ENCODE data around the gene ABCA12. TPM values are rescaled to one million over a fixed set of nuclear protein-coding genes. Genes with fewer than 3 reads are reported as not detected.

The ABCA12 gene
- total RNA-seq, 4 donors from 2014 or later: not detected

DNA sequence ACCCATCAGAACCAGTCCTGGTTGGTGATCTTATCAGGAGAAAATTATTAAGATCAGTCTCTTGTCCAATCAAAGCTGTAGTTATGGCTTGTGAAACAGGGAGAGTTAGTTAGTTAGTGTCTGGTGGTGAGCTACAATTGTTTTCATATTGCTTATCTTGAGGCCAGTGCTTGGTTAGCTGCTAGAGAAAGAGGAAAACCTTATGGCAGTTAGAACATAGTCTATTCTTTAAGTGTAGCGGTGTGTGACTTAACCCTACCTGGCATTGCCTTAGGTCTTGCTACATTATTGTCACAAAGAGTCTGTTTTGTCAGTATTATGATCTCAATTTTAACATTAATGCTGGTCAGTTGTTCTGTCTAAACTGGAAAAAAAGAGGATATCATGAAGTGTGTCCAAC lies 11.5 kb upstream of the ABCA12 start:
- no peak overlapping the region for H3K4me3 ChIP-seq
- no peak overlapping the region for H3K27ac ChIP-seq
- no peaks in the 10 kb centered on the region for H3K27me3 ChIP-seq
- H3K9me3 ChIP-seq: no peaks in the 10 kb centered on the region
- WGBS, 2 donors: 95 to 96% methylated on average over 1 of the region's 1 CpG
- no peak for TF ChIP-seq EP300 (IDR thresholded peaks at IDR 0.05)
- TF ChIP-seq, protein P1, sequence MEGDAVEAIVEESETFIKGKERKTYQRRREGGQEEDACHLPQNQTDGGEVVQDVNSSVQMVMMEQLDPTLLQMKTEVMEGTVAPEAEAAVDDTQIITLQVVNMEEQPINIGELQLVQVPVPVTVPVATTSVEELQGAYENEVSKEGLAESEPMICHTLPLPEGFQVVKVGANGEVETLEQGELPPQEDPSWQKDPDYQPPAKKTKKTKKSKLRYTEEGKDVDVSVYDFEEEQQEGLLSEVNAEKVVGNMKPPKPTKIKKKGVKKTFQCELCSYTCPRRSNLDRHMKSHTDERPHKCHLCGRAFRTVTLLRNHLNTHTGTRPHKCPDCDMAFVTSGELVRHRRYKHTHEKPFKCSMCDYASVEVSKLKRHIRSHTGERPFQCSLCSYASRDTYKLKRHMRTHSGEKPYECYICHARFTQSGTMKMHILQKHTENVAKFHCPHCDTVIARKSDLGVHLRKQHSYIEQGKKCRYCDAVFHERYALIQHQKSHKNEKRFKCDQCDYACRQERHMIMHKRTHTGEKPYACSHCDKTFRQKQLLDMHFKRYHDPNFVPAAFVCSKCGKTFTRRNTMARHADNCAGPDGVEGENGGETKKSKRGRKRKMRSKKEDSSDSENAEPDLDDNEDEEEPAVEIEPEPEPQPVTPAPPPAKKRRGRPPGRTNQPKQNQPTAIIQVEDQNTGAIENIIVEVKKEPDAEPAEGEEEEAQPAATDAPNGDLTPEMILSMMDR (IDR thresholded peaks at IDR 0.05): no peak
- no peak for TF ChIP-seq POLR2A (IDR thresholded peaks at IDR 0.05)
- H3K4me1 ChIP-seq: no peaks in the 10 kb centered on the region
- DNase-seq (ENCODE audit: low spot score in 2 of 2): no peak
- H3K36me3 ChIP-seq: no peaks in the 10 kb centered on the region

DNA sequence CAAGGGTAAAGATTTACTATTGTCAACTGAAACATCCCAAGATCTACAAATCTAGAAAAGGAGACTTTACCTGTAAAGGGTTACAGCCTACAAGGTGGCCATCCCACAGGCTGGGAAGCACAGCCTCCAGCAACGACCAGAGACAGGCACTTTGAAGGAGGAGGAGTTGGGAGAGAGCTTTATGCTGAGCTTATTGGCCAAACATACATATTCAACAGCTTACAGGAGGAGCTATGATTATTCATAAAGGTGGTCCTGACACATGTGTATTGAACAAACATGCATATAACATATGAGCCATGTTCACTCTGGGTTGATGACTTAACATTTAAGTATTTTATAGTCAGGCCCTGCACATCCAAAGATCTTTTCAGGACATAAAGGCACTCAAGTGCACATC lies 11.1 kb upstream of the ABCA12 start:
- no peaks in the 10 kb centered on the region for H3K4me1 ChIP-seq
- no peak overlapping the region for H3K27ac ChIP-seq
- TF ChIP-seq, protein P1 (IDR thresholded peaks at IDR 0.05): no peak
- TF ChIP-seq EP300 (IDR thresholded peaks at IDR 0.05): no peak
- H3K27me3 ChIP-seq: no peaks in the 10 kb centered on the region
- DNase-seq (ENCODE audit: low spot score in 2 of 2): no peak
- no peaks in the 10 kb centered on the region for H3K36me3 ChIP-seq
- no peaks in the 10 kb centered on the region for H3K9me3 ChIP-seq
- 7 to 30% methylated on average over 1 of the region's 1 CpG for WGBS, 2 donors
- no peak overlapping the region for H3K4me3 ChIP-seq

DNA sequence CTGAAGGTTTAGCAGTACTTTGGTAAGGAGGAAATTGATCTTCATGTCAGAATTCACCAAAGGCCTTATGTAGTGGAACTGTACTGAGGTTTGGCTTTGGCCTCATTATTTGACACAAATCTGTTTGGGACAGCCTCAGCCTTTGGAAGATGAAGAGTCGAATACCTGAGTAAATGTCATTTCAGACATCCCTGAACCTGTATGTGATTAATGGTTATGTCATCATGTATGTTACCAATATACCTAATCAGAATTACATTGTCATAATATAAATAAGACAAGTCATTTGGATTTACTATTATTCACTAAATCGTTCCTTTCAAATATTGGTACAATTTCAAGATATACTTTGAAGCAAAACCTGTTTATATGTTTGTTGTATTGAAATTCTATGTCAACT lies 10.6 kb upstream of the ABCA12 start:
- Histone ChIP-seq H3K9me3 (no peaks in the 10 kb centered on the region), H3K4me3 (no peak overlapping the region), H3K27me3 (no peaks in the 10 kb centered on the region), H3K27ac (no peak overlapping the region), H3K4me1 (no peaks in the 10 kb centered on the region), H3K36me3 (no peaks in the 10 kb centered on the region)
- no peak for DNase-seq (ENCODE audit: low spot score in 2 of 2)
- TF ChIP-seq POLR2A (IDR thresholded peaks at IDR 0.05) (no peak), EP300 (IDR thresholded peaks at IDR 0.05) (no peak)
- TF ChIP-seq, protein P1 (IDR thresholded peaks at IDR 0.05): no peak
- WGBS, 2 donors: 87 to 93% methylated on average over 2 of the region's 2 CpGs

GRCh38 chr2:215145611-215146010 lies 7.2 kb upstream of the ABCA12 start:
- H3K27me3 ChIP-seq: no peaks in the 10 kb centered on the region
- no peak overlapping the region for H3K27ac ChIP-seq
- no peaks in the 10 kb centered on the region for H3K36me3 ChIP-seq
- no peaks in the 10 kb centered on the region for H3K9me3 ChIP-seq
- no peak overlapping the region for H3K4me3 ChIP-seq
- no peak for DNase-seq (ENCODE audit: low spot score in 2 of 2)
- H3K4me1 ChIP-seq: no peaks in the 10 kb centered on the region
- TF ChIP-seq EP300 (IDR thresholded peaks at IDR 0.05): no peak
- TF ChIP-seq POLR2A (IDR thresholded peaks at IDR 0.05): no peak
- TF ChIP-seq, protein P1 (IDR thresholded peaks at IDR 0.05): no peak
- WGBS, 2 donors: 57 to 77% methylated on average over 3 of the region's 3 CpGs

DNA sequence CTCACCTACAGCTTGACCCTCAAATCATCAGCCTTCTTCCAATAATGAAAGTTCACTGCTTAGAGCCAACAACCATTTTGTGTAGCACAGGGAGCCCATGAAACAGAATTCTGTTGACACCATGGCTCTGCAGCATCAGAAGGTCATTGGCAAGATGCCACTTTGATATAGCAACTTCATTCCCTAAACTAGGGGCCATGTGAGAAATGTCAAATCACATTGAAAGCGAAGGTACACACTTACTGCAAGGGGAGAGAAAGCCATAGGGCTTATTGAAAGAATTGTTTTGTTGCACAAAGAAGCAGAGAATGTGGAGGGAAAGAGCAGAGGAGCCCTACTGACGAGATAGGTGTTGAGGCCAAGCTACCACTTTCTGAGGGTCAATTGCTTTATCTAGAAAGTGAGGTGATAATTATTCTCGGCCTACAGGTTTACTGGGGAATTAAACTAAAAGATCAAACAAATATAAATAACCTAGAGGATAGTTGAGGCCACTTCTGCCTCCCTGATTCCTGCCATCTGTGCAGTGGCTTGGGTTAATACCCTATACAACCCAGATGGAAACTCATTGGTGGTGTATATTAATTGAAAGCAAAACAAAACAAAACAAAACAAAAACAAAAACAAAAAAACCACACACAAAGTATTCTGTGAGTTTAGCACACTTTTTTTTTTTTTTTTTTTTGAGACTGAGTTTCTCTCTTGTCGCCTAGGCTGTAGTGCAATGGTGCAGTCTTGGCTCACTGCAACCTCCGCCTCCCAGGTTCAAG lies 5.9 kb upstream of the ABCA12 start:
- H3K9me3 ChIP-seq: no peaks in the 10 kb centered on the region
- H3K36me3 ChIP-seq: no peaks in the 10 kb centered on the region
- H3K27ac ChIP-seq: no peak overlapping the region
- no peaks in the 10 kb centered on the region for H3K27me3 ChIP-seq
- no peaks in the 10 kb centered on the region for H3K4me1 ChIP-seq
- no peak overlapping the region for H3K4me3 ChIP-seq
- 78 to 81% methylated on average over 5 of the region's 5 CpGs for WGBS, 2 donors
- TF ChIP-seq EP300 (IDR thresholded peaks at IDR 0.05) (no peak), POLR2A (IDR thresholded peaks at IDR 0.05) (no peak)
- TF ChIP-seq, protein P1 (IDR thresholded peaks at IDR 0.05): no peak
- DNase-seq (ENCODE audit: low spot score in 2 of 2): no peak

All from tibial nerve (tissue), 4 donors.